GM12864 (cell line): ENCODE results near the gene ZP2.

Source experiments
- DNase-seq: peaks from one replicate; pipeline ENCODE4 v3.0.0-alpha.2; 2011; ENCODE audit warnings: low read depth
- H3K4me3 ChIP-seq: 2 replicates; pipeline ENCODE4 v1.5.1; 2011; ENCODE audit warnings: mild to moderate bottlenecking, low read depth, low read length, control low read depth
- CTCF ChIP-seq: IDR thresholded peaks from 2 replicates; pipeline ENCODE4 v1.5.1; 2011; ENCODE audit warnings: low read depth, mild to moderate bottlenecking, moderate library complexity, low read length, control low read depth, inconsistent platforms; ENCODE audit errors: missing control alignments

The ZP2 gene

GRCh38 chr16:21227866-21228265, 16.5 kb upstream of the ZP2 start:
- no peak for TF ChIP-seq CTCF
- no peak overlapping the region for H3K4me3 ChIP-seq
- no peak for DNase-seq

- DNase-seq = no peak
- no peak for TF ChIP-seq CTCF
- H3K4me3 ChIP-seq = no peak overlapping the region
Measured at GRCh38 chr16:21226749-21227148, 15.4 kb upstream of the ZP2 start.

- no peak for DNase-seq
- H3K4me3 ChIP-seq = no peak overlapping the region
- no peak for TF ChIP-seq CTCF
Measured at GRCh38 chr16:21224800-21225199, 13.4 kb upstream of the ZP2 start.

GRCh38 chr16:21223787-21224186, 12.4 kb upstream of the ZP2 start:
- H3K4me3 ChIP-seq = no peak overlapping the region
- DNase-seq = no peak
- no peak for TF ChIP-seq CTCF

GRCh38 chr16:21222495-21223337, 11.3 kb upstream of the ZP2 start:
- no peak overlapping the region for H3K4me3 ChIP-seq
- DNase-seq = no peak
- TF ChIP-seq CTCF = no peak

- no peak for TF ChIP-seq CTCF
- DNase-seq = no peak
- H3K4me3 ChIP-seq = no peak overlapping the region
Measured at GRCh38 chr16:21219551-21219950, 8.2 kb upstream of the ZP2 start.

GRCh38 chr16:21218153-21218552, 6.8 kb upstream of the ZP2 start:
- DNase-seq = no peak
- H3K4me3 ChIP-seq = no peak overlapping the region
- no peak for TF ChIP-seq CTCF
